NCI-H345 treated with DMSO at 0.1 percent for 48 hours (cell line): ENCODE data around the gene ORAI2.
"Not testable (repeated sequence)": the region's sequence is repeated elsewhere in the genome, so short reads cannot be mapped to it uniquely, and the experiment has no call there.

Experiments
- DNase-seq: peaks from one replicate; lab custom pipeline; 2025; ENCODE audit not compliant: unreplicated experiment; lab: John Stamatoyannopoulos, UW

The ORAI2 gene

GRCh38 chr7:102446387-102447156 is 13.2 kb downstream of the ORAI2 start:
- DNase-seq, result no peak

- no peak for DNase-seq
Measured at GRCh38 chr7:102447311-102447710, 13.9 kb downstream of the ORAI2 start.

DNA sequence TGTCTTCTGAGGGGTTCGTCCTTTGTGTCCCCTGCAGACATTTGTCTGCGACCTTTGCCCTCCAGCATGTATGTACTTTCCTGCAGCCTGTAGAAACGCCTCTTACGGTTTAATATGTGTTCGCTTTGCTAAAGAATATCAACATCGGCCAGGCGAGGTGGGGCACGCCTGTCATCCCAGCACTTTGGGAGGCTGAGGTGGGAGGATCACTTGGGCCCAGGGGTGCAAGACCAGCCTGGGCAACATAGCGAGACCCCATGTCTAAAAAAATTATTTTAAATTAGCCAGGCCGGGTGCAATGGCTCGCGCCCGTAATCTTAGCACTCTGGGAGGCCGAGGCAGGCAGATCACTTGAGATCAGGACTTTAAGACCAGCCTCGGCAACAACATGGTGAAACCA is 15.8 kb downstream of the ORAI2 start:
- DNase-seq, result no peak

DNA sequence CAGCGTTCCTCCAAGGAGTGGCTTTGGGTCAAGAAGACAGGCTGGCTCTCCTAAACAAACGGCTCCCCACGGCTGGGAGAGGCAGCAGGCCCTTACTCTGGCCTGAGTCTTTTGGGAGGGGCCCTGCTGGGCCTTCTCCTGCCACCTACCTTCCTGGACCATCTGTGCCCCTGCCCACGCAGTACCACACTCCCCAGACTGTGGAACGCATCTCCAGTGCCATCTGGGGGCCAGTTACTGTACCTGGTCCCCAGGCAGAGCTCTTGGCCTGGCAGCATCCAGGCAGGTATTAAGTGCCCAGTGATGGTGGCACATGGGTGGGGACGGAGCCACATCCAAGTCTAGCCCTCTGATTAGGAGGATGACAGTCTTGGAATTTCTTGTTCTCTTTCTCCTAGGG is 16.9 kb downstream of the ORAI2 start:
- no peak for DNase-seq

- DNase-seq, result no peak
Measured at GRCh38 chr7:102451371-102452054, 18.1 kb downstream of the ORAI2 start.

DNA sequence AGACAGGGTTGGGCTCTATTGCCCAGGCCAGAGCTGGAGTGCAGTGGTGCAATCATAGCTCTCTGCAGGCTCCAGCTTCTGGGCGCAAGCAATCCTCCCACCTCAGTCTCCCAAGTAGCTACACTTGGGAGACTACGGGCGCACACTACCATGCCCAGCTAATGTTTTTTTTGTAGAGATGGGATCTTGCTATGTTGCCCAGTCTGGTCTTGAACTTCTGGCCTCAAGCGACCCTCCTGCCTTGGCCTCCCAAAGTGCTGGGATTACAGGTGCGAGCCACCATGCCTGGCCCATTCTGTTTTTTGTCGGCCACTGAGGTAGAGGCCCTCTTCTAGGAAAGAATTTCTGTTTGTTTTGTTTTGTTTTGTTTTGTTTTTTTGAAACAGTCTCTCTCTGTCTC is 19.1 kb downstream of the ORAI2 start:
- DNase-seq, result no peak

- DNase-seq, result no peak
Measured at GRCh38 chr7:102453319-102453718, 19.9 kb downstream of the ORAI2 start.

DNA sequence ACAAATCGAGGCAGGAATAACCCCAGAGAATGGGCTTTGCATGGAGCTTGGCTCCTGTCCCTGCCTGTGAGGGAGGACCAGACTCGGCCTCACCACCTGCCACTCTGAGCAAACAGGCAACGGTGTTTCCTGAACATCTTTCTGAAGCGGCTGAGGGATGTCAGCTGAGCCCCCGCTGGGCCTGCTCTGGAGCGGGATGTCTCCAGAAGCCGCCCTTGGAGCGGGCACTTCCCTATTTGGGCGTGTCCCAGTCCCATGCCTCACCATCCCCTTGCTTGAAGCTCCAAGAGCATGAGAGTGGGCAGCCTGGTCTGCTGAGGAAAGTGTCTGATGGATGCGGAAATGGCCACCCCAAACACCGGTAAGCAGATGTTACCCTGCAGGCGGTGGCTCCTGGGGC is 21.1 kb downstream of the ORAI2 start:
- no peak for DNase-seq

- DNase-seq, result not testable (repeated sequence)
Measured at GRCh38 chr7:102454932-102455331, 21.6 kb downstream of the ORAI2 start.

DNA sequence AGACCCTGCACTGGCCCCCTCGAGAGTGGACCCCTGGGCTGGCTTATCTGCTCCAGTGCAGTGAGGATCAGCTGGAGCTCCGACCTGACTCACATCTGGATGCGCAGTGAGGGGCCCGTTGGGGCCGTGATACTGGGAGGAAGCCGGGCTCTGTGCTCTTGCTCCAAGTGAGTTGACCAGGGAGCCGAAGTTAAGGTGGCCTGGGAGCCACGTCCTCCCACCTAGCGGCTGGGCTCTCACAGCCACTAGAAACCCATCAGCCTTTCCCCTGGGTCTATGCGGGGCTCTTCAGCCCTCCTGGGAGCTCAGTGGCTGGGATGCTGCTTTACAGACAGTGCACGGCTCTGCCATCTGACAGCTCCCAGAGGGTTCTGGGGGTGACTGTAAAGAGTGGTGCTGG is 22.2 kb downstream of the ORAI2 start:
- DNase-seq, result no peak

- DNase-seq, result no peak
Measured at GRCh38 chr7:102456327-102456726, 23.0 kb downstream of the ORAI2 start.

GRCh38 chr7:102457352-102457924 is 24.1 kb downstream of the ORAI2 start:
- DNase-seq, result no peak

- DNase-seq, result no peak
Measured at GRCh38 chr7:102459221-102459844, 26.0 kb downstream of the ORAI2 start.

DNA sequence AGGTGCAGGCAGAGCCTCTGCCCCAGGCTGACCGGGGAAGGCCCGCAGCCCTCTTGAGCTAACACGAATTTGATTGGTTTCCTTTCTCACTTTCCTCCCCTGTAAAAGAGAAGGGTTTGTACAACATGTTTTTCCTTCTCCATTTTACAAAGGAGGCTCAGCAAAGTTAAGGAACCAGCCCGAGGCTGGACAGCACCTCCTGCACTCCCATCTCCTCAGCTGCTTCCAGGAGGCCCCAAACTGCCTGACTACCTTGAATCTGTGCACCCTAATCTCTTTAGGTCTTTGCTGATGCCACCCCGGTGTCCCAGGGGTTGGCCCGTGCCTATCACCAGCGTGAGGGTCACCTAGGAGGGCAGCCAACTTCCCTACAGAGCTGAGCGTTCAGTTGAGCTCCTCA is 27.1 kb downstream of the ORAI2 start:
- DNase-seq, result no peak

DNA sequence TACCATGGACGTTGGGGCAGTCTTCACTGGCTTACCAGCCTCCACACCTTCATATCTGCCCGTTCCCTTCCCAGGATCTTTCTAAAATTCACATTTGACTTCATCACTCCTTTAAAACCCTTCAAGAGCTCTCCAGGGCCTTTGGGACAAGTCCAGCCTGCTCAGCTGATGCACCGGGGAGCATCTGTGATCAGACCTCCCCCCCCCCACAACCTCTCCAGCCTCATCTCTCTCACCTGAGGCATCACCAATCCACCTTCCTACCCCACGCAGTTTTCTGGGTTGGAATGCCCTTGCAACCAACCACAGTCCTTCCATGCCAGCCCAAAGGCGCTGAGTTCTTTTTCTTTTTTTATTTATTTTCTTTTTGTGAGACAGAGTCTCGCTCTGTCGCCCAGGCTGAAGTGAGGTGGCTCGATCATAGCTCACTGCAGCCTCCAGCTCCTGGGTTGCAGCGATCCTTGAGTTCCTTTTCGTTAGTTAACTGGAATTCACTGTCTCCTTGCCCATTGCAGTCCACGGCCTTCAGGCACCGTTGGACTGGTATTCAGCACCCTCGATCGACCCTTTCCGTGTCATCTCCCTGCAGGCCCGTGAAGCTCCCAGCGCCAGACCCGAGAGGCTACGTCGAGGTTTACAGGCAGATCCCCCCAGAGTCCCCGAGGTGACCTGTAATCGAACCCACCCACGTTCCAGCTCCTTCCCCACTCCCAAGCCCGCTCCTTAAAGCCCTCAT is 30.6 kb downstream of the ORAI2 start:
- DNase-seq, result no peak

GRCh38 chr7:102464577-102465280 is 31.4 kb downstream of the ORAI2 start, which contains the start of the genes ALKBH4 and LRWD1:
TSS of gene ALKBH4 (minus strand) at chr7:102464863. CDS start at chr7:102464836, 27 bp downstream.
TSS of gene LRWD1 (plus strand) at chr7:102464984. CDS start at chr7:102465081, 97 bp downstream.
- DNase-seq, result peak; percentile 84

DNA sequence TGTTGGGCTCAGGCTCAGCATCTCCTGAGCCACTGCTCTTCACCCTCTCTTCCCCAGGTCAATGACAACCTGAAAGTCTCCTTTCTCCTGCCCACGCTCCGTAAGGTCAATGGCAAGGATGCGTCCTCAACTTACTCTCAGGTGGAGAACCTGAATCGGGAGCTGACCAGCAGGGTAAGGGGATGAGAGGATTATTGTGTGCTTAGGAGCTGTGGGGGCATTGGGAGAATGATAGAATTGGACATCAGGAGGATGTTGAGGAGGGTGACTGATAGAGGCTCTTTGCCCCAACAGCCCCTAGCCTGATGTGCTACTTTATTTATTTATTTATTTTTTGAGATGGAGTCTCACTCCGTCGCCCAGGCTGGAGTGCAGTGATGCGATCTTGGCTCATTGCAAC is 32.7 kb downstream of the ORAI2 start:
- no peak for DNase-seq

DNA sequence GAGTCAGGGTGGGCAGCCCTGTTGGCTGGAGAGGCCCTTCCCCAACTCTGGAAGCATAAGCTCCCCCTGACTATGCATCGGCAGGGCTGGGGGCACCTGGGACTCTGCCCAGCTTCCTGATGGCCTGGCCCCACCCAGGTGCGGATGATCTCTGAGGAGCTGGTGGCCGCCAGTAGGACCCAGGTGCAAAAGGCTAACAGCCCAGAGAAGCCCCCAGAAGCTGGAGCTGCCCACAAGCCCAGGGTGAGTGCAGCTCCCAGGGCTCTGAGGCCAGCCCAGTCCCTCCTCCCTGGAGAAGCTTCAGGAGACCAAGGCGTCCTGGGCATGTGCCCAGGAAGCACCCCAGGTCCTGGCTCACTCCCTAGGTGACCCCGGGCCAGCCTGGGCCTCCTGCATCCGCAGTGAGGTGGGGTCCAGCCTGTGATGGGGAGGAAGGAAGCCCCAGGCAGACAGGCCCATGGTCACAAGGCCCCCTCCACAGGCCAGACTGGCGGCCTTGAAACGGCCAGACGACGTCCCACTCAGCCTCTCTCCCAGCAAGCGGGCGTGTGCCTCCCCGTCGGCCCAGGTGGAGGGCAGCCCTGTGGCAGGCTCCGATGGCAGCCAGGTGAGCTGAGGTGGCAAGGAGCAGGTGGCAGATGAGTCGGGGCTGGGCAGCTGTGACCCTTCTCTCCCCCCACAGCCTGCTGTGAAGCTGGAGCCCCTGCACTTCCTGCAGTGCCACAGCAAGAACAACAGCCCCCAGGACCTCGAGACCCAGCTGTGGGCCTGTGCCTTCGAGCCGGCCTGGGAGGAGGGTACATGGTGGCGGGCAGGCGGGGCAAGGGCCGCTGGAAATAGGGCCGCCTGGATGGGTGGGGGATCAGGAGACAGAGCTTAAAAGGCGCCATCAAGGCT is 34.5 kb downstream of the ORAI2 start:
- no peak for DNase-seq
